GM10266 (cell line): ENCODE measurements around the gene ZBTB16.

Experiments
- DNase-seq: peaks from one replicate; pipeline ENCODE4 v3.0.0; 2012; ENCODE audit errors: extremely low spot score
- CTCF ChIP-seq: IDR thresholded peaks from 2 replicates; pipeline ENCODE4 v1.5.1; 2012; ENCODE audit warnings: mild to moderate bottlenecking, low read depth; ENCODE audit not compliant: control insufficient read depth, insufficient read depth; ENCODE audit errors: missing control alignments

ZBTB16 gene

GRCh38 chr11:114135737-114136151 lies 76.2 kb downstream of the ZBTB16 start:
- no peak for DNase-seq
- no peak for TF ChIP-seq CTCF

- TF ChIP-seq CTCF: no peak
- DNase-seq: no peak
These were observed 77.5 kb downstream of the ZBTB16 start for GRCh38 chr11:114136686-114137640.

- no peak for TF ChIP-seq CTCF
- no peak for DNase-seq
These were observed 78.3 kb downstream of the ZBTB16 start for GRCh38 chr11:114137838-114138237.

GRCh38 chr11:114138411-114138810 lies 78.9 kb downstream of the ZBTB16 start:
- TF ChIP-seq CTCF: no peak
- DNase-seq: no peak

- DNase-seq: no peak
- TF ChIP-seq CTCF: no peak
These were observed 81.3 kb downstream of the ZBTB16 start for GRCh38 chr11:114140826-114141225.

GRCh38 chr11:114141863-114142580 lies 82.5 kb downstream of the ZBTB16 start:
- no peak for DNase-seq
- no peak for TF ChIP-seq CTCF

- DNase-seq: no peak
- no peak for TF ChIP-seq CTCF
These were observed 83.2 kb downstream of the ZBTB16 start for GRCh38 chr11:114142707-114143106.
